ENCODE results near the gene MYO1E. TPM values are rescaled to one million over a fixed set of nuclear protein-coding genes. Genes with fewer than 3 reads are reported as not detected.

MYO1E gene
- total RNA-seq, 1 donor from 2014 or later, result 23.6 TPM

DNA sequence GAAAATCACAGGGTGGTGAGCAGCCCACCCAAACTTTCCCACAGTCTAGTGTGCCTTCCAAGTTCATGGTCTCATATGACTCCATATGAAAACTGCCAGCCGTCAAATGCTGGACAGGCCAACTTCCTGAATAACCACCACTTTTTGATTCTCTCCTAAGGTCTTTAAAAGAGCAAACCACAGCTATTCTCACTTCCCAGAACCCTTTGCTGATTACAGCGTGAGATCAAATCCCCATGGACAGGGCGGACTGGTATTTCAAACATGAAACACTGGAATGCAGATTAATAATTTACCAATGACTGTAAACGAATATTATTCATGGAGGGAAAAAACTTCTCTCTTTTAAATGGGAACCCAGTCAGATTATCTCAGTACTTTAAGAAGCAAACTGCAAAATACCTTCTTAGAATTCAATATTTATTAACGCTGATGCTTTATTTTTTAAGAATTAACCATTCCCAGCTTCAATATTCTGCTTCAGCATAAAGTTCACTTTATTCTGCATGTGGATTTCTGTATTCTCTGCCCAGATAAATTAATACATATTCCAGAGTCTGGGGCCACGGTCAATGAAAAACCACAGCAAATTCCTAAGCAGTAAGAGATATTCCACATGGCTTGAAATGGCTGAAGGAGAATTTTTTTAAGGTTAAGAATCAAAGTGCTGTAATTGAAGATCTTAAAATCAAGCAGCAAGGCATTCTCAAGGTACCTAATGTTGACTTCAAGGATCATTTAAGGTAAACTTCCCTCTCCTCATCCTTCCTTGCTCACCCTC, 42.9 kb downstream of the MYO1E start:
- intact Hi-C loops (cut with micrococcal nuclease), result no loop called here
- DNase-seq, result no peak

DNA sequence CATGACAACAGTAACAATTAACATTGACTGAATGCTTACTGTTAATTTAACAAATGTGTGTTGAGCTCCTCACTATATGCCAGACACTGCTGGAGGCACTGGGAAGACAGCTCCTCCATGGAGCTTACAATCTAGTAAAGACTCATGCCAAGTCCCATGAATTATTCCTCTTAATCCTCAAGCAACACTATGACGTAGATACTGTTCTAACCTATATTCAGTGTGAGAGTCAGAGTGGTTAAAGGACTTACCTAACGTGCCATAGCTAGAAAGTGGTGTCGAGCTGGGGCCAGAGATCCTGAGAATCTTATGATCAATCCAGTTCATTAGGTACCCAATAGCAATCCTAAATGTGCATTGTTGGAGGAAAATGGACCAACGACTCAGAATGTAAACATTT, 43.6 kb downstream of the MYO1E start:
- Histone ChIP-seq H3K9me3 (replicated peaks) (no peaks in the 10 kb centered on the region), H3K27ac (replicated peaks) (no peak overlapping the region), H3K27me3 (ENCODE audit: low read depth) (no peaks in the 10 kb centered on the region), H3K4me3 (no peak overlapping the region), H3K36me3 (no peaks in the 10 kb centered on the region), H3K4me1 (peaks cover 36% of the 10 kb centered on the region)
- TF ChIP-seq, protein P1, sequence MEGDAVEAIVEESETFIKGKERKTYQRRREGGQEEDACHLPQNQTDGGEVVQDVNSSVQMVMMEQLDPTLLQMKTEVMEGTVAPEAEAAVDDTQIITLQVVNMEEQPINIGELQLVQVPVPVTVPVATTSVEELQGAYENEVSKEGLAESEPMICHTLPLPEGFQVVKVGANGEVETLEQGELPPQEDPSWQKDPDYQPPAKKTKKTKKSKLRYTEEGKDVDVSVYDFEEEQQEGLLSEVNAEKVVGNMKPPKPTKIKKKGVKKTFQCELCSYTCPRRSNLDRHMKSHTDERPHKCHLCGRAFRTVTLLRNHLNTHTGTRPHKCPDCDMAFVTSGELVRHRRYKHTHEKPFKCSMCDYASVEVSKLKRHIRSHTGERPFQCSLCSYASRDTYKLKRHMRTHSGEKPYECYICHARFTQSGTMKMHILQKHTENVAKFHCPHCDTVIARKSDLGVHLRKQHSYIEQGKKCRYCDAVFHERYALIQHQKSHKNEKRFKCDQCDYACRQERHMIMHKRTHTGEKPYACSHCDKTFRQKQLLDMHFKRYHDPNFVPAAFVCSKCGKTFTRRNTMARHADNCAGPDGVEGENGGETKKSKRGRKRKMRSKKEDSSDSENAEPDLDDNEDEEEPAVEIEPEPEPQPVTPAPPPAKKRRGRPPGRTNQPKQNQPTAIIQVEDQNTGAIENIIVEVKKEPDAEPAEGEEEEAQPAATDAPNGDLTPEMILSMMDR (IDR thresholded peaks at IDR 0.05; ENCODE audit: borderline replicate concordance), result no peak
- no peak for DNase-seq
- intact Hi-C loops (cut with micrococcal nuclease), result no loop called here

More for the DNA sequence above, 42.9 kb downstream of the MYO1E start:
- Histone ChIP-seq H3K9me3 (replicated peaks) (no peaks in the 10 kb centered on the region), H3K36me3 (no peaks in the 10 kb centered on the region), H3K27me3 (ENCODE audit: low read depth) (no peaks in the 10 kb centered on the region), H3K4me3 (no peak overlapping the region), H3K27ac (replicated peaks) (no peak overlapping the region), H3K4me1 (peaks cover 36% of the 10 kb centered on the region)
- TF ChIP-seq, protein P1 (IDR thresholded peaks at IDR 0.05; ENCODE audit: borderline replicate concordance), result no peak

DNA sequence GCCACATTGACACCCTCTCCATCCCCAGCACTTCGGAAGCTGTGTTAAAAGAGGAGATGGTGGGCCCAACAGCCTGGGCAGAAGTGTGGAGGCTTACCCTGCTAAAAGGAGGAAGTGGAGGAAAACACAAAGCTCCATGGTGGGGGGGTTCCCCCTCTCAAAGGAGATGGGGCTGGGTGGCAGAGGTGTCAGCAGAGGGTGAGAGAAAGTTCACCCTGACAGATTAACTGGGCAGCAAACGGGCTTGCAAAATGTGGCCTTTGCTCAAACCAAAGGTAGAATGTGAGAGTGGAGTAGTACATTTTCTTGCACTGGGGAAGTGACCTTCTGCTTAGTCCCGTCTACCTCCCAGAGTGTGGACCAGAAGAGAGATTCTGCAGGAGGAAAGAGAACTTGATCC, 44.7 kb downstream of the MYO1E start:
- no peaks in the 10 kb centered on the region for H3K27me3 ChIP-seq (ENCODE audit: low read depth)
- TF ChIP-seq, protein P1 (IDR thresholded peaks at IDR 0.05; ENCODE audit: borderline replicate concordance), result no peak
- no peak overlapping the region for H3K27ac ChIP-seq (replicated peaks)

DNA sequence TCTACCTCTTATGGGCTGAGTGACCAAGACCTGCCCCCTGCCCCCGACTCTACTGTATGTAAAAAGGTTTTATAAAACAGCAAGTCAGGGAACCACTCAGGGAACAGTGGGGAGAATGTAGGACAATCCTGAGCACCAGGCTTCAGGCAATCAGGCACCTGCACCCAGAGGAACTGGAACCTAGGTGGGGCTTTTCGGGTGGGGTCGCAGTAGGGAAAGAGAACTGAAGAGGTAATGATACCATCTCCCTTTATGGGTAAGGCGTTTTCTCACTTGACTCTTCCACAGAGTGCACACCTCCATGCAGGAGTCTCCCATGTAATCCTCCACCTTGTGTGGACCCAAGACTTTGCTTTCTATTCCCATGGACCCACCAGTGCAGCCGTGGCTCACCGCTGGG, 45.8 kb downstream of the MYO1E start:
- Histone ChIP-seq H3K4me3 (no peak overlapping the region), H3K27me3 (ENCODE audit: low read depth) (no peaks in the 10 kb centered on the region), H3K9me3 (replicated peaks) (no peaks in the 10 kb centered on the region), H3K4me1 (peaks cover 33% of the 10 kb centered on the region), H3K36me3 (no peaks in the 10 kb centered on the region), H3K27ac (replicated peaks) (no peak overlapping the region)
- no peak for DNase-seq
- TF ChIP-seq, protein P1 (IDR thresholded peaks at IDR 0.05; ENCODE audit: borderline replicate concordance), result no peak
- intact Hi-C loops (cut with micrococcal nuclease), result no loop called here

More for the DNA sequence above, 44.7 kb downstream of the MYO1E start:
- no peak overlapping the region for H3K4me3 ChIP-seq
- no peak for DNase-seq
- intact Hi-C loops (cut with micrococcal nuclease), result no loop called here
- no peaks in the 10 kb centered on the region for H3K36me3 ChIP-seq
- H3K4me1 ChIP-seq, result peaks cover 36% of the 10 kb centered on the region
- H3K9me3 ChIP-seq (replicated peaks), result no peaks in the 10 kb centered on the region

DNA sequence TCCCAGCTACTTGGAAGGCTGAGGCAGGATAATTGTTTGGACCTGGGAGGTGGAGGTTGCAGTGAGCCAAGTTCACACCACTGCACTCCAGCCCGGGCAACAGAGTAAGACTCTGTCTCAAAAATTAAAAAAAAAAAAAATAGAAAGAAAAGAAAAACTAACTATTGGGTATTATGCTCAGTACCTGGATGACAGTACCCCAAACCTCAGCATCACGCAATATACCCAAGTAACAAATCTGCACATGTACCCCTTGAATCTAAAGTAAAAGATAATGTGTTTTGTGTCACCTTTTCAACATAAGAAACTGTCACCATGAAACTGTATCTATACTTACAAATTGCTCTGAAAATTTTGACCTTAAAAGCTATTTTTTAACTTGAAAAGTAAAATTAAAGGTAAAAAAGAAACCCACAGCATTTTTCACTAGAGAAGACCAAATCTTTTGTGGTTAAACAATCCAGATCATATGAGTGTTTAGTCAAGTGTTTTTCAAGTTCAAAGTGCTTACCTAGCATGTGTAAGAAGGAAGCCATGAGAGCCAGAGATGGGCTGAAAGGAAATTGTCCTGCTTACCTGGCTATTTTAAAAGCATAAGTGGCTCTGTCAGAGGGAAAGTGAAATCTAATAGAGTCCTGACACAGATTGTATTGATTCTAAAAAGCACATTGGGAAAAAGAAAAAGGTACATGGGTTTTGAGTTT, 50.5 kb downstream of the MYO1E start:
- DNase-seq, result no peak
- Histone ChIP-seq H3K4me3 (no peak overlapping the region), H3K27me3 (ENCODE audit: low read depth) (no peaks in the 10 kb centered on the region), H3K36me3 (no peaks in the 10 kb centered on the region), H3K4me1 (peaks cover 4% of the 10 kb centered on the region), H3K9me3 (replicated peaks) (peaks cover 8% of the 10 kb centered on the region), H3K27ac (replicated peaks) (no peak overlapping the region)
- TF ChIP-seq, protein P1 (IDR thresholded peaks at IDR 0.05; ENCODE audit: borderline replicate concordance), result no peak
- intact Hi-C loops (cut with micrococcal nuclease), result no loop called here
